Measurements from ENCODE around the gene BTBD18.

Gene BTBD18, protein sequence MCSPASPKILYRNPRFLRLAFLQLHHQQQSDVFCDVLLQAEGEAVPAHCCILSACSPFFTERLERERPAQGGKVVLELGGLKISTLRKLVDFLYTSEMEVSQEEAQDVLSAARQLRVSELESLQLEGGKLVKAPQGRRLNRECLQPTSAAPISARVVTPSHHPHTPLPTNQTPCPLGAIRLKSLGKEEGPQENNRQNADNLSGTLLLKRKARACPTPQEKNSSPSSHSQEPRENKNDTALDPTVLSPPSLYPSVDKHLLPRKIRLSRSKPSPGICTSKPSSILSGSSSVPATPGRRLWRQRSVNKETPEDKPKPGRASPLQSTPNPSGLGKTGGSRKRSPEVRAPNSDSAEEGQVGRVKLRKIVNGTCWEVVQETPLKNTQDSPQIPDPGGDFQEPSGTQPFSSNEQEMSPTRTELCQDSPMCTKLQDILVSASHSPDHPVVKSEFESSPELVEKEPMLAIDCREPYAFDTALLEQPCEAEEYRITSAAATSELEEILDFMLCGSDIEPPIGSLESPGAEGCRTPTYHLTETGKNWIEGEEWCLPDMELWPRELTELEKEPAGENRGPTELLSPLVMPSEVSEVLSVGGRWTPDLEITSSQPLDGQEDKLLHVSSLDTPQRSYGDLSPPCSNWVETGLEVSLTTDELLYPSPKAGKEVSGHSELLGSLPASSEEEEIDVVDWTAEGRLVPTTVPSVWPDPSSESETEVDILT

DNA sequence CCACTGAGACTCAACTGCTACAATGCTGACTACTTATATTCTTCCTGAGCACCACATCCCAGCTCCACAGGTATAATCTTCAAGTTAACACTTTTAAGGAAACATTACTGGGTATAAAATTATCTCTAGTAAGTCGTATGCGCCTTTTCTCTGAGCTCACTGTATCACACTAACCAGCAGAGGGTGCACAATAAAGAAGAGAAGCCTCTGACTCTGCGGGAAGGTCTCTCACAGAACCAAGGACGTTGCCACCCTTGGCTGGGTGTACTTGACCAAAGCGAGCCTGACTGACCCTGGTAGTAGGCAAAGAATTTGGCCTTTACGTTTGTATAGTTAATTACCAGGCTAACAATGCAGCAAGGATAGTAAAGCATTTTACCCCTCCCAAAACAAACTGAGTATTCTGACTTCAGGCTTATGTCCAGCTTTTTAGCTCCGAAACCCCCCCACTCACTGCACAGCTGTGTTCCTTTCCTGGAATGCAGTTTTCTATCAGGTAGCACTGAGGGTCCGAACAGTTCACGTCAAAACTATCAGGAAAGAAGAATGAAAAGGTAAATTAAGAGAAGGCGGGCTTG lies at the start of gene BTBD18:
TSS of gene BTBD18 (minus strand) at position 144 of the 578 bp plus-strand sequence. CDS start 631 bp downstream, outside the sequence.
- DNase-seq (ENCODE audit: low read depth) = no peak
- H3K4me3 ChIP-seq (ENCODE audit: control insufficient read depth, low read depth, low read length) = no peak within 1 kb of the TSS
- TF ChIP-seq, protein P1, sequence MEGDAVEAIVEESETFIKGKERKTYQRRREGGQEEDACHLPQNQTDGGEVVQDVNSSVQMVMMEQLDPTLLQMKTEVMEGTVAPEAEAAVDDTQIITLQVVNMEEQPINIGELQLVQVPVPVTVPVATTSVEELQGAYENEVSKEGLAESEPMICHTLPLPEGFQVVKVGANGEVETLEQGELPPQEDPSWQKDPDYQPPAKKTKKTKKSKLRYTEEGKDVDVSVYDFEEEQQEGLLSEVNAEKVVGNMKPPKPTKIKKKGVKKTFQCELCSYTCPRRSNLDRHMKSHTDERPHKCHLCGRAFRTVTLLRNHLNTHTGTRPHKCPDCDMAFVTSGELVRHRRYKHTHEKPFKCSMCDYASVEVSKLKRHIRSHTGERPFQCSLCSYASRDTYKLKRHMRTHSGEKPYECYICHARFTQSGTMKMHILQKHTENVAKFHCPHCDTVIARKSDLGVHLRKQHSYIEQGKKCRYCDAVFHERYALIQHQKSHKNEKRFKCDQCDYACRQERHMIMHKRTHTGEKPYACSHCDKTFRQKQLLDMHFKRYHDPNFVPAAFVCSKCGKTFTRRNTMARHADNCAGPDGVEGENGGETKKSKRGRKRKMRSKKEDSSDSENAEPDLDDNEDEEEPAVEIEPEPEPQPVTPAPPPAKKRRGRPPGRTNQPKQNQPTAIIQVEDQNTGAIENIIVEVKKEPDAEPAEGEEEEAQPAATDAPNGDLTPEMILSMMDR (IDR thresholded peaks at IDR 0.05; ENCODE audit: control insufficient read depth, insufficient read depth, low read depth, low read length, missing control alignments) = peak; percentile 42

DNA sequence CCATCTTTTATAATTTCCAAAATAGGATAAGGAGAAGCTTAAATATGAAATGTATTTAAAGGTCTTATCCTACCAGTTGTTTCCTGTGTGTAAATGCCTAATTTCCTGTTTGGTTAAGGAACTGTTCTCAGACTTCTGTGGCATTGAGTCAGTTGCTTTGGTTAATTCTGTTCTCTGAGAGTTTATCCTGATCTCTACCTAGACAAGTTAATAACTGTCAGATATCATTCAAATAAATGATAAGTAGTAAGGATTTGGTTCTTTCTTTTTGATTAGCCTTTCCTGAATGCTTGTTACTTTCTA lies 49.5 kb upstream of the BTBD18 start:
- TF ChIP-seq, protein P1 (IDR thresholded peaks at IDR 0.05; ENCODE audit: control insufficient read depth, insufficient read depth, low read depth, low read length, missing control alignments) = no peak

DNA sequence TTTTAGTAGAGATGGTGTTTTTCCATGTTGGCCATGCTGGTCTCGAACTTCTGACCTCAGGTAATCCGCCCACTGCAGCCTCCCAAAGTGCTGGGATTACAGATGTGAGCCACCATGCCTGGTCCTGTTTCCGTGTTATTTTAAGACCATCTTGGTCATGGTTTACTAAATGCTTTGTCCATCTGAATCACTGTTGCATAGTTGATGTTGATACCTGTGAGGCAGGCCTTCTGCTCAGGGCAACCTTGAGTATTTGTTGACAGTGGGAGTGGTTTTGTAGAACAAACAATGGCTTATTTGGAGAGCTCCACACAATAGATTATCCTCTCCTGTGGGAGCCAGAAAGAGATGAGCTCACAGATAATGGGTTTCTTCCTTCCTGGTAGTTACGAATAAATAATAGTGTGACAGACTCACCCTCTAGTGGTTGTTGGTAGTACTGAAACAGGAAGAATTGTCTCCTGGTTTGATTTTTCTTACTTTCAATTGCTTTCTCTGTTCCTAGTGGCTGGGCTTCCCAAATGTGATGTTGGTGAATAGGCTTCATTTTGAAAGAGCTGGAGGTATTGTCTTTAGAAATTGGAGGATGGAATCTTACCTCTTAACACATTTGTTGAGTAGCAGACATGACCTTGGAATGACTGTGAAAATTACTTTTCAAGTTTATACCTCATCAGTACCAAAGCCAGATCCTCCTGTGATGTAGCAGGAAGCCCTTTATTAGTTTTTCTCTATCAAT lies 49.0 kb upstream of the BTBD18 start:
- TF ChIP-seq, protein P1 (IDR thresholded peaks at IDR 0.05; ENCODE audit: control insufficient read depth, insufficient read depth, low read depth, low read length, missing control alignments) = peak; percentile 71
- DNase-seq (ENCODE audit: low read depth) = no peak
- H3K4me3 ChIP-seq (ENCODE audit: control insufficient read depth, low read depth, low read length) = no peak overlapping the region

More for the DNA sequence above, 49.5 kb upstream of the BTBD18 start:
- no peak for DNase-seq (ENCODE audit: low read depth)
- no peak overlapping the region for H3K4me3 ChIP-seq (ENCODE audit: control insufficient read depth, low read depth, low read length)

DNA sequence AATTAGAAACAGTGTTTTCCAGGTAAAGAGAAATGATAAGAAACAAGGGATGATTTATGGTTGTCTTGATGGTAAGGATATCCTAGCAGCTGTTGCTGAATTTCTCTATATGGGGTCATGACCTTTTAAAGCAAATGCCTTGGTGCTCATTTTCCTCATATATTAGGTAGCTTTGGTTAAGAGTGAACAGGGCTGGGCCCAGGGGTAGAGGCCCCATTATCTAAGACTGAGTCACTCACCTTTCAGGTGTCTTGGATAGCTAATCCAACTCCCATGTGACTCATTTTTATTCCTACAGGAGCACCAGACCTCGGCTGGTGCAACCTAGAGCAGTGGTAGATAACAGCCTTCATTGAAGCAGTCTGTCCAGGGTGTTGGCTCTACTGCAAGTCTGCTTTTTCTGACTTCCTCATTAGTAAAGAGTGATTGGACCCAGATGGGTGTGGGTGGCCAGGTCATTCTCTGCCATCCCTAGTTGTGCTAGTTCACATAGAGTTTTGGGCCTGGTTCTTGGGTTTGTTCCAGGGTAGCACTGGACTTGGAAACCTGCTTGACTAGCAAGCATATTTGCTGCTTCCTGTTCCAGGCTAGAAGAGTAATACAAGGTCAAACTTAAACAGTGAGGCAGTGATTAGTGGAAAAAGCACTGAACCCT lies 47.4 kb upstream of the BTBD18 start:
- peak; percentile 71 for DNase-seq (ENCODE audit: low read depth)
- TF ChIP-seq, protein P1 (IDR thresholded peaks at IDR 0.05; ENCODE audit: control insufficient read depth, insufficient read depth, low read depth, low read length, missing control alignments) = no peak
- no peak overlapping the region for H3K4me3 ChIP-seq (ENCODE audit: control insufficient read depth, low read depth, low read length)

DNA sequence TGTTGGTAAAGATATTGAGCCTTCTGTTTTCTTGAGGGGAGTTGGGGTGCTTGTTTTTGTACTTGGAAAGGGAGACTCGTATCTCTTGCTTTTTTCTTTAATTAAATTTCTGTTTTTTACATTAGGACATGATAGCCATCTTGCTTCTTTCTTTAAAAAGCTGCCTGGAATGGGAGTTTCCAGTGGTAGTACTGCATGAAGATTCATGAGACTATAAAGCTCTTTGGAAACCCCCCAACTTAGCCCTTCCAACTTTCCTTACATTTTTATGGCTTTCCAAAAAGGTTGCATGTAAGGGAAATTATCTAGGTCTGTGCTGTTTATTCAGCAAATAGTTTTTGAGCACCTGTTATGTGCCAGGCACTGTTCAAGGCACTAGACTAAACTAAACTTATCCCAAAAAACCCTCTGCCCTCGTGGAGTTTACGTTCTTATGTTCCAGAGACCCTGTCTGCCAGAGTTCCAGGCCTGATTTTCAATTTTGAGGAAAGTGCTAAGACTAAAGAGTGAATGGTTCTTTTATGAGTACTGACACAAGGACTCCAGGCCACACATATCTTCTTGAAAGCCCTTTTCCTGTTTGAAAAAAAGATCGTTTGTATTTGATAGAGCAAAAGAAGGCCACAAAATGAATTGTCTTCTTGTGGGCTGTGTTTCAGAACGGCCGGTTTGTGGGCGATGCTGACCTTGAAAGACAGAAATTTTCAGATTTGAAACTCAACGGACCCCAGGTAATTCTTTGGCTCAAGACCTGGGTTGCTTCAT lies 41.9 kb upstream of the BTBD18 start:
- H3K4me3 ChIP-seq (ENCODE audit: control insufficient read depth, low read depth, low read length) = no peak overlapping the region
- no peak for DNase-seq (ENCODE audit: low read depth)
- TF ChIP-seq, protein P1 (IDR thresholded peaks at IDR 0.05; ENCODE audit: control insufficient read depth, insufficient read depth, low read depth, low read length, missing control alignments) = no peak
